ENCODE data around the gene RPTN.

The RPTN gene

DNA sequence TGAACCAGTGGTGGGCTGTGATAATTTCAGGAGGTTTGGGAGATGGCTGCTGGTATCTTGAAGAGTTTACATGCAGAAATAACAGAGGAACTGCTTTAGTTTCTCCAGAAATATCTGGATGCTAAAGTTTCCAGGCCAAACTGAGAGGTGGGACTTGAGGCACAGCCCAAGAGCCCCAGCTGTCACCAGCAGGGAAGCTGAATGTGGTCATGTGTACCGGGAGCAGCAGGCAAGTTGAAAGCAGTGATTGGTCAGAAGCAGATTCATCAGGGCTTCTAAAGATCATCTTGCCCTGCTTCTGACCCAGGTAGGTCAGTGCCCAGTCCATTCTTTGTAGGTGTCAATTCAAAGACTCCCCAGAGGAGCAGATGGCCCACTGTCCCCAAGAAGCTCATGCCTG is 7.9 kb upstream of the RPTN start:
- no peak overlapping the region for H3K4me3 ChIP-seq (ENCODE audit: control insufficient read depth, low read depth, low read length)

DNA sequence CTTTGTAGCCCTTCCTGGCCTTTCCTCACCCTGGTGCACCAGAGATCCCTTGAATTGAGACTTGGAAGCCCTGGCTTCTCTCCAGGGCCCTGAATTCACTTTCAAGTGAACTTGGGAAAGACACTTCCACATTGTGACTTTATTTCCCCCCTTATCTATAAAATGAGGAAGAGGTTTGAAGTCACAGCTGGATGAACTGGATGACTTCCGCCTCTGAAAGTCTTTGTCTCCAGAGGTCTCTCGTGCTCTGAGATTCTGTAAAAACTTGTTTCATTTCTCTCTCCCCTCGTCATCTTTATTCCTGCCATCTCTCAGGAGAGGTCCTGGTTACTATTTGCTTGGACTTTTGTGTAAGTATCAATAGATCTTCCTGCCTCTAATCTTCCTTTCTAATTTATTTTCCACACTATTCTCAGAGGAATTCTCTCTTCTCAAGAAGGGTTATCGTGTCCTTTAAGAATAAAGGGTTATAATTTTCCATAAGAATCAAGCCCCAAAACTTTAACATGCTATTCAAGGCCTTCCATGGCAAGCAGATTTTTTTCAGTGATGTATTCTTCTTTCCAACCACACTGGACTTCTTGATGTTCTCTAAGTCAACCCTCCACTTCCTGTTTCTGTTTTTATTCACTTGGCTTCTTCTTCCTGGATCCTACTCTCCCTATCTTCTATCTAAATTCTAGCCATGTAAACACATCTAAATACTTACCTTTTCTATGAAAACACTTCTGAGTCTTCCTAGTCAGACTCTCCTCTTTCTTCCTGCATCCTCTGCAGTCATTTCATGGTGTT is 6.5 kb upstream of the RPTN start:
- no peak for DNase-seq (ENCODE audit: low read depth)
- TF ChIP-seq, protein P1, sequence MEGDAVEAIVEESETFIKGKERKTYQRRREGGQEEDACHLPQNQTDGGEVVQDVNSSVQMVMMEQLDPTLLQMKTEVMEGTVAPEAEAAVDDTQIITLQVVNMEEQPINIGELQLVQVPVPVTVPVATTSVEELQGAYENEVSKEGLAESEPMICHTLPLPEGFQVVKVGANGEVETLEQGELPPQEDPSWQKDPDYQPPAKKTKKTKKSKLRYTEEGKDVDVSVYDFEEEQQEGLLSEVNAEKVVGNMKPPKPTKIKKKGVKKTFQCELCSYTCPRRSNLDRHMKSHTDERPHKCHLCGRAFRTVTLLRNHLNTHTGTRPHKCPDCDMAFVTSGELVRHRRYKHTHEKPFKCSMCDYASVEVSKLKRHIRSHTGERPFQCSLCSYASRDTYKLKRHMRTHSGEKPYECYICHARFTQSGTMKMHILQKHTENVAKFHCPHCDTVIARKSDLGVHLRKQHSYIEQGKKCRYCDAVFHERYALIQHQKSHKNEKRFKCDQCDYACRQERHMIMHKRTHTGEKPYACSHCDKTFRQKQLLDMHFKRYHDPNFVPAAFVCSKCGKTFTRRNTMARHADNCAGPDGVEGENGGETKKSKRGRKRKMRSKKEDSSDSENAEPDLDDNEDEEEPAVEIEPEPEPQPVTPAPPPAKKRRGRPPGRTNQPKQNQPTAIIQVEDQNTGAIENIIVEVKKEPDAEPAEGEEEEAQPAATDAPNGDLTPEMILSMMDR (conservative IDR thresholded peaks at IDR 0.05; ENCODE audit: control insufficient read depth, insufficient read depth, low read depth, low read length) = no peak
- no peak overlapping the region for H3K4me3 ChIP-seq (ENCODE audit: control insufficient read depth, low read depth, low read length)

More for the DNA sequence above, 7.9 kb upstream of the RPTN start:
- TF ChIP-seq, protein P1 (conservative IDR thresholded peaks at IDR 0.05; ENCODE audit: control insufficient read depth, insufficient read depth, low read depth, low read length) = no peak
- no peak for DNase-seq (ENCODE audit: low read depth)

DNA sequence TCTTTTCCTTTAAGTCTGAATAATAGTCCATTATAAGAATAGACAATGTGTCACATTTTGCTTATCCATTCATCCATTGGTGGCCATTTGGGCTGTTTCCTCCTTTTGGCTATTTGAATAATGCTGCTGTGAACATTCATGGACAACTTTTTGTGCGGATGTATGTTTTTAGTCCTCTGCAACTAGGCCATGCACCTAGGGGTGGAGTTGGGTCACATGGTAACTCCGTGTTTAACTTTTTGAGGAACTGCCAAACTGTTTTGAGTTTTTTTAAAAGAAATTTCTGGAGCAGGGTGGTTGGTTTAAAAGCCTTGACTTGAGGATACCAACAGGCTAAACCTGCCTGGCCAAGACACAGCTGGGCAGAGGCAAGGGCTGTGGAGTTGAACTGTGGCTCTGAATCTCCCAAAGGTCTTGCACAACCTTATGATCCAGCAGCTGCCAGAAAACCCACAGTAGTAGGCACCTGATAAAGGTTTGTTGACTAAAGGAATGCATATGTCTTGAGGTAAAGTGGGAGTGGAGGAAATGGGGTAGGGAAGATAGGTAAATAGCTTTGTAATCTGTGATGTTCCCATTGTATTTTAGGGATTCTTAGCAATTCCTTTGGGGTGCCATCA is 5.6 kb upstream of the RPTN start:
- H3K4me3 ChIP-seq (ENCODE audit: control insufficient read depth, low read depth, low read length) = no peak overlapping the region
- TF ChIP-seq, protein P1 (conservative IDR thresholded peaks at IDR 0.05; ENCODE audit: control insufficient read depth, insufficient read depth, low read depth, low read length) = no peak
- DNase-seq (ENCODE audit: low read depth) = no peak

DNA sequence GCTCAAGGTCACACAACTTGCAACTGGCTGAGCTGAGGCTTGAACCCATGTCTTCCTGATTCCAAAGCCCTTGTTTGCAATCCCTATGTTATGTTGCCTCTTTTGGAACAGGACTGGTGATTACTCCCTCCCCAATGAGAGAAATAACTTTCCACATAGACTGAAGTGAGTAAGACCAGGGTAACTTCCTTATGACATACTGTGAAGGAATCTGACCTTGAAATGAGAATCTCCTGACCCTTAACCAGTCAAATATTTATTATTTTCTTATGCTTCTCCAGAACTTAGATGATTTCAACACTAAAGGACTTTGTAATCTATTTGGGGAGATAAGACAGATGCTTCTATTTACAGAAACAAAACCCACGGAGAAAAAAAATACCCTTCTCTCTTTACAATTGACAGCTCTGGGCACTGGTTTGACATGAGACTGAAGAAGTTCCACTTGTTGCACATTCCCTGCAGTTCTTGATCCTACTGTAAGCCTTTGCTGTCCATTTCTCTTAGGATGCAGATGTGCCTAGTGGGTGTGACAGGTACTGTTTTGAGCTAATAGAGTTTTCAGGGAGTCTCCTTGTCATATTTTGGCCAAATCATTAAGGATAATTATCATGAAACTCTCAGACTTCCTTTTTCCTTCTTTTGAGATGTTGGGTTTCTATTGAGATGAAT is 3.9 kb upstream of the RPTN start:
- DNase-seq (ENCODE audit: low read depth) = peak; percentile 96
- H3K4me3 ChIP-seq (ENCODE audit: control insufficient read depth, low read depth, low read length) = no peak overlapping the region
- TF ChIP-seq, protein P1 (conservative IDR thresholded peaks at IDR 0.05; ENCODE audit: control insufficient read depth, insufficient read depth, low read depth, low read length) = peak; percentile 19

DNA sequence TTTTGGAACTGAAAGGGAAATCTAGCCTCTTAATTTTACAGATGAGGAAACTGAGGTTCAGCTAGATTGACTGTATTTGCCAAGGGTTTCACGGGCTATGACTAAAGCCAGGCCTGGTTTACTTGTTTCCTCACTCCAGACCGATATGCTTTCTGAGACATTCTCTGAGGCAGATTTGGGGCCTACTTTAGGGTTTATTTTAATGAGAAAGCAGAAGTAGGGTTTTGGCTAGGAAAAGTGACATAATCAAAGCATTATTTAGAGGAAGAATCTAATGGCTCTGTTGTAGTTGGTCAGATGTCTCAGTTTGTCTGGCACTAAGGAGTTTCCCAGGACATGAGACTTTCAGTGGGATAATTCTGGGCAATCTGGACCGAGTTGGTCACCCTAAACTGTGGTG is 1.5 kb upstream of the RPTN start:
- H3K4me3 ChIP-seq (ENCODE audit: control insufficient read depth, low read depth, low read length) = no peak overlapping the region
- TF ChIP-seq, protein P1 (conservative IDR thresholded peaks at IDR 0.05; ENCODE audit: control insufficient read depth, insufficient read depth, low read depth, low read length) = no peak
- no peak for DNase-seq (ENCODE audit: low read depth)

DNA sequence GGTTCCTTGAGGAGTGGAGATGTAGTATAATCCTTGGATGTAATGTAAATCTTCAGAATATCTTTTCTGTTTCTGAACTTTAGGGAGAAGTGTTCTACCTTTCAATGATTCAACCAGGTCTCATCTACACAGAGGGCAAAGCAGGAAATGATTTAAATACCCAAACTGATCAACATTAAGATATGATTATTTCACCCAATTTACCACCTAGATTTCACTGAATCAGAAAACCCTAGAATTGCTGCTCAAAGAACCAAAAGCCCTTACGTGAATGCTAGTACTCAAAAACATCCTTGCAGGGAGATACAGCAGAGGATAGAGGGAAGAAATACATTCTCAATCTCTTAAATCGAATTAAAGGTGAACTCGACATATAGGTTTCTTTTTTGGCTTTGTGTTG is 5.0 kb downstream of the RPTN start:
- no peak for DNase-seq (ENCODE audit: low read depth)
- TF ChIP-seq, protein P1 (conservative IDR thresholded peaks at IDR 0.05; ENCODE audit: control insufficient read depth, insufficient read depth, low read depth, low read length) = no peak
- H3K4me3 ChIP-seq (ENCODE audit: control insufficient read depth, low read depth, low read length) = no peak overlapping the region
